Thoracic aorta (tissue), 2 donors: ENCODE results near the gene UBR4. TPM values are rescaled to one million over a fixed set of nuclear protein-coding genes. Genes with fewer than 3 reads are reported as not detected.

Source experiments
- ATAC-seq: fragments of 150-250 bp; one replicate; pipeline ENCODE4 v1.8.0; 2017; ENCODE audit warnings: low read depth; ENCODE audit not compliant: insufficient number of reproducible peaks, low FRiP score
- DNase-seq: peaks from one replicate; pipeline ENCODE4 v3.0.0-alpha.2; 2020; ENCODE audit warnings: low spot score
- H3K27ac ChIP-seq, 2 donors: fragments of 200-600 bp; sonication (generic); 1 replicate in 1 of 2; 2 replicates in 1 of 2; pipeline ENCODE4 v1.5.1; 2016; ENCODE audit warnings: mild to moderate bottlenecking in 2 of 2, moderate library complexity in 2 of 2
- H3K27me3 ChIP-seq: fragments of 200-600 bp; sonication (generic); replicated peaks from 2 replicates; pipeline ENCODE4 v1.6.0; 2016; ENCODE audit warnings: mild to moderate bottlenecking; ENCODE audit not compliant: insufficient read depth
- H3K36me3 ChIP-seq: fragments of 200-600 bp; sonication (generic); one replicate; pipeline ENCODE4 v1.5.1; 2016
- H3K4me1 ChIP-seq, 2 donors: fragments of 200-600 bp; sonication (generic); 1 replicate in 1 of 2; 2 replicates in 1 of 2; pipeline versions ENCODE4 v1.5.1 to v1.6.0; 2016; ENCODE audit warnings: low read depth in 2 of 2, mild to moderate bottlenecking in 1 of 2; ENCODE audit not compliant: control insufficient read depth in 1 of 2
- H3K4me3 ChIP-seq: fragments of 200-600 bp; sonication (generic); 2 replicates; pipeline ENCODE4 v1.5.1; 2016; ENCODE audit warnings: mild to moderate bottlenecking
- H3K9me3 ChIP-seq: fragments of 200-600 bp; sonication (generic); 2 replicates; pipeline ENCODE4 v1.5.1; 2016
- total RNA-seq, 2 donors: library from RNA; depleted of rRNA; stranded (reverse); fragments of >200 nt; gene quantifications; one replicate each; pipeline versions ENCODE4 v1.1.0 to v1.2.3, GENCODE V29; 2016
- TF ChIP-seq, protein P1 (sequence below): fragments of 200-600 bp; sonication (generic); IDR thresholded peaks from one replicate; pipeline ENCODE4 v1.5.1; 2019; ENCODE audit warnings: antibody characterized with exemption

Gene UBR4
- total RNA-seq, 2 donors from 2014 or later = 231 to 266 TPM

DNA sequence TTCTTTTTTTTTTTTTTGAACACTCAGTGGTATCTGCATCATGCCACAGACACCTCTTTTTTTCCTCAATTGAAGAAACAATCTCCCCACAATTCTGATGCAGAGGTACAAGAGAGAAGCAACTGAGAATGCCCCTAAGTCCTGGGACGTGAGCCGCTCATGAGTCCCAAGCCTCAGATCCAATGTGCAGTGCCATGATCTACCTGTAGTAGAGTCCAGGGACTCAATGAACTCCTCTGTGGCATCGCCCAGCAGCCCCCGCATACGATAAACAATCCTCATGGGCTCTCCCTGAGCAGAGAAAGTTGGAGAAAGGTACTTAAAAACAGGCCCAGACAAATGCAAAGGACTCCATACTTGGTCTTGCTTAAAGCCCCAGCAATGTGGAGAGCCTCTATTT lies 113.1 kb downstream of the UBR4 start:
- Histone ChIP-seq H3K27me3 (no peaks in the 10 kb centered on the region), H3K36me3 (peaks cover 93% of the 10 kb centered on the region), H3K4me3 (no peak overlapping the region), H3K9me3 (no peaks in the 10 kb centered on the region), H3K4me1 (peaks cover 0 to 2% of the 10 kb centered on the region in 2 donors), H3K27ac (no peak overlapping the region)
- TF ChIP-seq, protein P1, sequence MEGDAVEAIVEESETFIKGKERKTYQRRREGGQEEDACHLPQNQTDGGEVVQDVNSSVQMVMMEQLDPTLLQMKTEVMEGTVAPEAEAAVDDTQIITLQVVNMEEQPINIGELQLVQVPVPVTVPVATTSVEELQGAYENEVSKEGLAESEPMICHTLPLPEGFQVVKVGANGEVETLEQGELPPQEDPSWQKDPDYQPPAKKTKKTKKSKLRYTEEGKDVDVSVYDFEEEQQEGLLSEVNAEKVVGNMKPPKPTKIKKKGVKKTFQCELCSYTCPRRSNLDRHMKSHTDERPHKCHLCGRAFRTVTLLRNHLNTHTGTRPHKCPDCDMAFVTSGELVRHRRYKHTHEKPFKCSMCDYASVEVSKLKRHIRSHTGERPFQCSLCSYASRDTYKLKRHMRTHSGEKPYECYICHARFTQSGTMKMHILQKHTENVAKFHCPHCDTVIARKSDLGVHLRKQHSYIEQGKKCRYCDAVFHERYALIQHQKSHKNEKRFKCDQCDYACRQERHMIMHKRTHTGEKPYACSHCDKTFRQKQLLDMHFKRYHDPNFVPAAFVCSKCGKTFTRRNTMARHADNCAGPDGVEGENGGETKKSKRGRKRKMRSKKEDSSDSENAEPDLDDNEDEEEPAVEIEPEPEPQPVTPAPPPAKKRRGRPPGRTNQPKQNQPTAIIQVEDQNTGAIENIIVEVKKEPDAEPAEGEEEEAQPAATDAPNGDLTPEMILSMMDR = no peak
- ATAC-seq (no peak), DNase-seq (no peak)

DNA sequence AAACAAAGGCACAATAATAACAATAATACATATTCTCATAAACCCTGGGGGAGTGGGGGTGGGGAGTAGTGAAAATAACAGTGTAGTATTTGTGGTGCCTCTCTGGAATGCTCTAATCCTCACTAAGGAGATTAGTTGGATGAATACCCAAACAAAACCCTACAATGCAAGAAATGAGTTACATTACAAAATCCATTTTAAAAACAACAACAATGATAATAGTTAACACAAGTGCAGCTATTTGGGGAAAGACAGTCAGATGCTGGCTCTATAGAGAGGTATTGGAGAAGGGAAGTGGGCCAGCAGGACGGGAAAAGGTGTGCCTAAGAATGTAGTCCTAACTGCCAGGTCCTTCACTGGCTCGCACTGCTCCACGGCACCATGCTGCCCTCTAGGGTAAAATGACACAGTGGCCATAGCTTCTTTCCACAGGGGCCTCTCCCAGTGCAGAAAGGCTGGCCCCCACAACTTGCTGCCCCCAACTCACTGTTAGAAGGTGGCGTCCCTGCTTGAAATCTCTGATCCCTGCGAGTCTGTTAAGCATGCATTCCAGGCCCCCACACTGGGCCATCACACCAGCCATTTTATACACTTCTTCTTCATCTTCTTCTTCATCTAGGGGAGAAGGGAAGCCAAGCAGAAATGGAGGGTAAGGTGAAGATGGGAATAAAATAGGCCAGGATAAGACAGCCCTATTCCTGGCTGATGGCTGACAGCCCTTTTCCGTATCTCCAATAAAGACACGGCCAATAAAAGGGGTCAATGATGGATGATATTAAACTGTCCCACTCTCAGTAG lies 113.8 kb downstream of the UBR4 start:
- Histone ChIP-seq H3K27me3 (no peaks in the 10 kb centered on the region), H3K27ac (no peak overlapping the region), H3K4me3 (no peak overlapping the region), H3K36me3 (peaks cover 87% of the 10 kb centered on the region), H3K4me1 (peaks cover 0 to 10% of the 10 kb centered on the region in 2 donors), H3K9me3 (no peaks in the 10 kb centered on the region)
- ATAC-seq (no peak), DNase-seq (no peak)
- TF ChIP-seq, protein P1 = no peak

DNA sequence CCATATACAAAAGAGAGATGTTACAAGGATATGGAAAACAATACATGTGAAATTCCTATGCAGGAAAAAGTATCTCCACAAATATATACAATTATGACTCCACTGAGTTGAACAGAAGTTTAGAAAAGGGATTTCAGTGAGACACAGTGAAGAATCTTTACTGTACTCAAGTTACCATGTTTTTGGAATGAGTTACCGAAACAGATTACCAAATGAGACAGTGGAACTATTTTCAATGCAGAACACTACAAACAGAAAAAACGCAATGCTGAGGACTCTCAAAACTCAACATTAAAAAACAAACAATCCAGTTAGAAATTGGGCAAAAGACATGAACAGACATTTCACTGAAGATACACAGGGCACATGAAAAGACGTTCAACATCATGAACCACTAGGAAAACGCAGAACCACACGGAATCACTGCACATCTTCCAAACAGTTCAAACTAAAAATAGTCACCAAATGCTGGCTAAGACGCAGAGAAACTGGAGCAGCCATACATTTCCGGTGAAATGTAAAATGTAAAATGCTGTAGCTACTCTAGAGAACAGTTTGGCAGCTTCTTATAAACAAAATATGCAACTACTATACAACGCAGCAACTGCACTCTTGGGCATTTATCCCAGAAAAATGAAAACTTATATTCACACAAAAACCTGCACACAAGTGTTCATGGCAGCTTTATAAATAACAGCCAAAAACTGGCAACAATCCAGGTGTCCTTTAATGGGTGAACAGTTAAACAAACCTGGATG lies 118.7 kb downstream of the UBR4 start:
- no peaks in the 10 kb centered on the region for H3K27me3 ChIP-seq
- H3K4me3 ChIP-seq = no peak overlapping the region
- ATAC-seq (no peak), DNase-seq (no peak)
- TF ChIP-seq, protein P1 = no peak
- H3K27ac ChIP-seq = no peak overlapping the region
- peaks cover 0 to 15% of the 10 kb centered on the region in 2 donors for H3K4me1 ChIP-seq
- peaks cover 85% of the 10 kb centered on the region for H3K36me3 ChIP-seq
- H3K9me3 ChIP-seq = no peaks in the 10 kb centered on the region

DNA sequence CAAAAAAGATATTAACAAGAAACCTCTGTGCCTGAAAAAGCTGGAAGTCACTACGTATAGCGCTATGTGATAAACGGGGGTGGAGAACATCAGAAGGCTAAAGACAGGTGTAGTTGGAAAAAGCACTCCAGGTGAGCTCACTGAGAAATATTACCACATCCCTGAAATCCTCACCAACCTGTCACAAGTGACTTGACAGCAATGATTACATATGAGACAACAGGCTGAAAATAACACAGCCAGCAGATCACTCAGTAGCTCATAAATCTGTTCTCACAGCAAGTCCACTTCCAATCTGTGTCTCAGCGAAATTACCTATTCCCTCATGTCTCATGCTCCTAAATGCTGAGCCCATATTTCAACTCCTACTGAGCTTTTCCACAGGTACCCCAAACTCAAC lies 120.5 kb downstream of the UBR4 start:
- H3K9me3 ChIP-seq = no peaks in the 10 kb centered on the region
- TF ChIP-seq, protein P1 = no peak
- no peak for ATAC-seq
- H3K27ac ChIP-seq = no peak overlapping the region
- no peaks in the 10 kb centered on the region for H3K27me3 ChIP-seq
- H3K36me3 ChIP-seq = peaks cover 83% of the 10 kb centered on the region
- H3K4me1 ChIP-seq = peaks cover 0 to 15% of the 10 kb centered on the region in 2 donors
- no peak overlapping the region for H3K4me3 ChIP-seq
- no peak for DNase-seq

DNA sequence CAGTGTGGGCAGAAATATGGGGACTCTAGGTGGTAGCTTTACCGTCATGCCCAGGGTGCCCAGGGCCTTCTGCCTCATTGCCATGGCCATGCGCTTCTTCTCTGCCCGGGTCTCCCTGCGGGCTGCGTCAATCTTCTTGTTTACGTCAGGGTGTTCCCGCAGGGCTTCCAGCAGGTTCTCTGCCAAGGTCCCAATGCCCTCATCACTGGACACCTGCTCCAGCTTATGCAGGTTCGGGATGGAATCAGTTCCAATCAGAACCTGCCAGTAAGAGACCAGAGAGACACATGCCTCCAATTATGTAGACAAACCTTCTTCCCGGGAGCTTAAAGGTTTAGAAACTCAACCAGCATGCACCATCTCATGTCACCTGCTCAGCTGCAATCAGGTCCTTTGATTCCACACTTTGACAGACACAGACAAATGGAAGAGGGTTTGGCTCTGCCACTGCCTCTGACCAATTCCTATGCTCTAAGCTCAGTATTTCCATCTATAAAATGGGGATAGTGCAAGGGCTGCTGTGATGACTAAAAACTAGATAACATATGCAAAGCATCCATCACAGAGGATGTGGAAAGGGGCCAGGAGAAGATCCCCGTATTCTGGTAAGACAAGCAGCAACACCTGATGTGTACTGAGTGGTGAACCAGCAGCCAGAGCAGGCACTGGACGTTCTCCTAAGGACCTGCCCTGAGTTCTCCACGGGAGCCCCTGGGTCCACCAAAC lies 121.2 kb downstream of the UBR4 start:
- H3K27ac ChIP-seq = no peak overlapping the region
- H3K36me3 ChIP-seq = peaks cover 83% of the 10 kb centered on the region
- DNase-seq = no peak
- TF ChIP-seq, protein P1 = no peak
- peaks cover 0 to 15% of the 10 kb centered on the region in 2 donors for H3K4me1 ChIP-seq
- no peaks in the 10 kb centered on the region for H3K9me3 ChIP-seq
- no peak for ATAC-seq
- H3K27me3 ChIP-seq = no peaks in the 10 kb centered on the region
- H3K4me3 ChIP-seq = no peak overlapping the region
